GF-D8 (cell line): ENCODE measurements around the gene GALNT5.

Experiments used
- DNase-seq: peaks from one replicate; lab custom pipeline; 2025; lab: John Stamatoyannopoulos, UW

The GALNT5 gene

DNA sequence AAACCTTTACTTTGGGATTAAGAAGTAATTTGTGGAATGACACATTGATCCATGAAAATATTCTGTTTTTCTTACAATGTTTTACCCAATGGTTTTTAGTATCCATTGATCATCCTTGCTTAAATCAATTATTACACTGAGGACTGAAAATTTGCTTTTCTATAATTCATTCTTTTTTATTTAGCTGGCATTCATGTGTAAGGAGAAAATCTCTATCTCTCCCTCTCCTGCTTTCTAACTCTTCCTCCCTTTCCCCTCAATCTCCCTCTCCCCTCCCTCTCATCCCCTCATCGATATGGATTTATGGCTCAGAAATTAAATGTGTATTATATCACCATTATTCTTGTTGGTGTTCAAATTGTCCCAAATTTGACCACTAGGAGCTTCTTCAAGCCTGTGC, 29.7 kb downstream of the GALNT5 start:
- no peak for DNase-seq

DNA sequence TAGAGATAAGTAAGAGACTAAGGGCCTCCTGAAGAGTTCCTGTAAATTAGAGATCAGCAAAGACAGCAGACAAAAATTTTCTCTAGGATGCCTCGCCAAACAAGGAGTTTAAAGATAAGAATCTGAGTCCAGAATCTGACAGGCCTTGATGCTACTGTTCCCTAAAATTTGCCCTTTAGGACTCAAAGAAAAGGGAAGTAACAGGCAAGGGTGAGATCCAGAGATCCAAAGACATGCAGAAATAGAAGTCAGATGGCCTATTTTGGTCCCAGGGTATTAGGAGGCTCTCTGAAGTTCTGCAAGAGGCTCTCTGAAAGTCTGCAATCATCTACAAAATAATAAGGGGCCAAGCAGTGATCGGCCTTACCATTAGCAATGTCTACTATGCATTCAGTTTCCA, 33.0 kb downstream of the GALNT5 start:
- DNase-seq, result no peak

DNA sequence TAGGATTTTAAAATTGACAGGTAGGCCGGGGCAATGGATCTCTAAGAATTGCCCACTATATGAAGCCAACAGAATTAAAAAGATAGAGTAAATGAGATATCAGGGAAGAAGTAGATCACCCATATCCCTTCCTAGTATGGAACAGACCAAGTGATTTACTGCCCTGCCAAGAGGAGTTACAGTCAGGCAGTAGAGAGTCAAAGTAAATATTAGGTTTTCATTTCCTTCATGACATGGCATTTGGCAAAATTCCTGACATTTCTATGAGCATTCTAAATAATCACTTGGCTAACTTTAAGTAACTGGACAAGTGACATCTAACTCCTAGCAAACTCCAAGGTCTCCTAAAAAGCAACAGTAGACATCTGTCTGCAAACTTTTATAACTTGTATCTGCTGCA, 33.5 kb downstream of the GALNT5 start:
- no peak for DNase-seq

DNA sequence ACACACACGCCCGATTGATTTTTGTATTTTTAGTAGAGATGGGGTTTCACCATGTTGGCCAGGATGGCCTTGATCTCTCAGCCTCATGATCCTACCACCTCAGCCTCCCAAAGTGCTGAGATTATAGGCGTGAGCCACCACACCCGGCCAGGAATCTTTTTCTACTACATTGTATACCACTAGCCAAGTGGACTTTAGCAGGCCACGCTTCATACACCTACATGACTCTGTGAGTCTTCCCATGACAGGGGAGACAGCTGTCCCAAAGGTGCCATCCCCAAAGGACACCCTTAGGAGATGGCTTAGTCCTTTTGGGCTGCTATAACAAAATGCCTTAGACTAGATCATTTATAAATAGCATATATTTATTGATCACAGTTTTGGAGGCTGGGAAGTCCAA, 35.3 kb downstream of the GALNT5 start:
- DNase-seq, result no peak

DNA sequence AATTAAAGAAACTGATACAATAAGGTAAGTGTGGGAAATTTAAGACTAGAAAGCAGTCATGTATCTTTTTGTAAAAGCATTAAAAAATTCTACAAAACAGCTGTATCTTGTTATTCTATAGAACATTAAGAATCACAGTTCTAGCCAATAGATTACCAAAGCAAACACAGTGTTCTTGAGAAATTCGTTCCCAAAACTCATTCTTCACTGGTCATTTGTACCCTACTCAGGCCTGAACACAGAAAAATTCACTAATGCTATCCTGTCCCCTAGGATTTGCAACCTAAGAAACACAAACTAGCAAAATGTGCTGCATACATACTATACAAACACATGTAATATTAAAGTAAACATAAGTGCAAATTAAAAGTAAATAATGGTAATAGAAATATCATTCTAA, 39.0 kb downstream of the GALNT5 start:
- DNase-seq, result no peak

DNA sequence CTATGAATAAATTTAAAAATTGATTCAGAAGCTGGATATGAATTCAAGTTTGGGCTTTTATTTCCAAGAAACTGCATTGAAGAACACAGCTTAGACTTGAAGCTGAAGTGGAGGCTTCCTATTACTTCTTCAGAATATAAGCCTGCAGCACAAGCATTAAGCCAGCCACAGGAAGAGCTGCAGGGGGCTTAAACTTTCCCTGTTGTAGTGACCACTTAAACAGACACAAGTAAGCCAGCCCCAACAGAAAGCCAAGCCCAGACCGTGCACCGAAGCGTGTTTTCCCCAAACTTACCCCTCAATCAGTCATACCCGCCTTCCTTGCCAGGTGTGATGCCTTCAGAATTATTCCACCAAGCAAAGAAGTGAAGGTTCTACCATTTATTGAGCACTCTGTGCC, 39.5 kb downstream of the GALNT5 start:
- no peak for DNase-seq

DNA sequence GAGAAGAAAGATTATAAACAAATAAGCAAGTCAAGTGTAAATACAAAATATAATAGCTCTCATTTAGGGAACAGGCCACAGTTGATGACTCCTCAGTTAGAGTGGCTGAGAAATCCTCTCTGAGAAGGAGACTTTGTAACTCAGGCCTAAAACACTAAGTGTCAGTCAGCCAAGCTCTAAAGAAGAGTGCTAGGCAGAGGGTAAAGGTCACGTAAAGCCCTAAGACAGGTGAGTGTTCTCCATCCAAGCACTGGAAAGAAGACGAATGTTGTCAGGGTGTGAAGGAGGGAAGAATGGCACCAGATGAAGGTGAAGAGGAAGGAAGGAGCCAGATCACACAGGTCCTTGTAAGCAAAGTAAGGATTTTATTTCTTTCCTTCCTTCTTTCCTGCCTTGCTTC, 43.8 kb downstream of the GALNT5 start:
- no peak for DNase-seq

DNA sequence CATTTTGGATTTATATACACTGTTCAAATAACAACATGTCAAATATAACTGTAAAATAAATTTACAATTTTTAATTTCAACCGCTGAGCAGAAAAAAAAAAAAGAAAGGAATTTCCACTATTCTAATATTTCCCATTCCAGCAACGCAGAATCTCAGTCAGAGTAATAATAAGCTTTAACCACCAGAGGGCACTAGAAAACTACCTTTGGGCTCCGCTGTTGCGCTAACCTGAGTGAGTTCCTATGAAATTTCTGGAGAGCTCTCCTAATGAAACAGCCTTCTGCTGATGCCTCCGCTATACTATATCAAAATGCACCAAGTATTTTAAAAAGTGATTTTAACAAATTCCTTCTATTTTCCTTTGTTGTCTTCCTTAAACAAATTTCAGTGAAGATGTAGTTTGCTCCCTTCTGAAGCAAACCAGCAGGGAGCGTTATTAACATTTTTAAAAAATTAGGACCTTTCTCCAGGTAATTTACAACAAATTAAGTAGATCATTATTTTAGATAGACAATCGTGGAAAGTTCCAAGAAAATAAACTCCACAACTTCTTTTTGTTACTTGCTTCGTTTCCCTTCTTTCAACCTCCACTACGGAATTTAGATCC, 45.1 kb downstream of the GALNT5 start:
- no peak for DNase-seq

DNA sequence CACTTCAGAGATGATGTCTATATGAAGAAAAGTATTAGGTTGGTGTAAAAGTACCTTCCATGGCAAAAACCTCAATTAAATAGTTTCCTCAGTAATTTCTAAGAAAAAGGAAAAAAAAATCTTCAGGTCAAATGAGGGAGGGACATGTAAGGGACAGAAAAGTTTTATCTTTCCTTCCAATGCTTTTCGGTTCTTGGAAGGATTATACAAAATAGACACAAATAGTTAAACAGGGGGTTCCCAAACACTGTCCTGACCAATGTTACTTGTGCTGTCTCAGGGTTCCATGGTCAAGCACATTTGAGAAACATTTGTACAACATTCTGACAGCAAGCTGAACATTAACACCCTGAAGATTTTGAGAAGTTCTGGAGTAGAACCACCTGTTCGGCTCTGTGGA, 46.1 kb downstream of the GALNT5 start:
- no peak for DNase-seq

DNA sequence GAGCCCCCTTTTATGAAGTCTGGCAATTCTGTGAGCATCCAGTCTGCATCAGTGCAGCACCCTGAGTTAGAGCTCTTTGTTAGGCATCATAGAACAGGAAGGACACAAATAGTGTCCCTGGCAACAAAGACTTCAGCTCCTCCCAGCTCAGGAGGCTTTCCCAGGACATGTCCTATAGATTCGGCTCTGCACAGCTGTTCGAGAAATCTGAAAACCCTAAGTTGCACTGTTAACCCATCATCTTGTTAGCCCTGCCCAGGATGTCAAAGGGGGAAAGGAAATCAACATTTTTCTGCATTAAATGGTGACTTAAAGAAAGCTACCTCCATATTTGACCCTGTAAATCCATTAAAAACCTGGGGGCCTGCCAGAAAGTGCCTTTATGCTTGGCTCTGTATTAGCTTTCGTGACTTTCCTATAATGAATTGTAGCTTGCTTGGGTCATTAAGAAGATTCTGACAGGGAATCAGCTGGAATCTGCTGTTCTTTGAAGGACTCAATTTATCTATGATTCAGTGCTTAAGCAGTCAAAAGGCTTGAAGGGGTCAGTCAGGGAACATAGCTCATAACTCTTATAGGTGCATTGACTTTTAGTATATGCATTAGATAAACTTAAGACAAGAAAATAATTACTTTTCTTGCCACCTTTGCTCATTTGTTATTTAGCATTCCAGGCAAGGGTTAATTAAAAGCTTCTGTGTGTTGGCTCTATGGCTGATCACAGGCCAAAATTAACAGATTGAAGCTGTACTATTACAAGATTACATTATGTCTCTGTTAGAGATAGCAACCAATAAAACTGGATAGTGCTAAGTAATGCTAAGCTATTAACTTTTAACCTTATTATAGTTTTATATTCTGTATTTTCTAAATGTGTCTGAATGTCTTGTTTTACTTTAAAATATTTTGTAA, 47.6 kb downstream of the GALNT5 start:
- DNase-seq, result no peak

DNA sequence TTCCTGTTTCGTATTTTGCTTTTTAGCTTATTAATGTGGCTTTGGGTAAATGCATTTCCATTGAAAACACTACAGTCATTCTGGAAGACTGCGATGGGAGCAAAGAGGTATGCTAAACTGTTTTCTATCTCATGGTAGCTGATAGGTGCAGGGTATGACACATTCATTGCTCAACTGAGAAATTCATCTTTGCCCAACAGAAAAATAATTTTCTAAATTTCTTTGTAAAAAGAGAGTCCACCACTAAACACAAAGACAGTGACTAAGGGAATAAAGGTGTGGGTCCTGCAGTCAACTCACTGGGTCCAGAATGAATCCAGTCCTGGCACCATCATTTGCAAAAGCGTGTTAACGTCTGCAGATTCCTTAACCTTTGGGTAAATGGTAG, 48.2 kb downstream of the GALNT5 start:
- DNase-seq, result no peak

DNA sequence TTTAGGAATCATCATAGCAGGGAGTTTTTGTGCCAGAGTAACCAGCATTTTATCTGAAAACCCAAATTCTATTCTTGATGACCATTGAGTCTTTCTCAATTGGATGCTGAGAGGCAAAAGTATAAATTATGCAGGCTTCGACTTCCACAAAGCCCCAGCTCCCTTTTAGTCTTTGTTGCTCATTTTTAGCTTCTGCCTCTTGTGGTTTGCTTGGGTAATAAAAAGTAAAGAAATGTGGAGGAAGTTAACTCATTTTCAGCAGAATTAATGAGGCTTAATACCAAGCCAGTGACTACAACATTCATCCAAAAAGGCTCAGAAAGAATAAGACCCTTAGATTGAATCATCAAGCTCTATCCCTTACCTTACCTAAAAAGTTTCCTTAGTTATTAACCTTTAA, 49.5 kb downstream of the GALNT5 start:
- DNase-seq, result no peak

DNA sequence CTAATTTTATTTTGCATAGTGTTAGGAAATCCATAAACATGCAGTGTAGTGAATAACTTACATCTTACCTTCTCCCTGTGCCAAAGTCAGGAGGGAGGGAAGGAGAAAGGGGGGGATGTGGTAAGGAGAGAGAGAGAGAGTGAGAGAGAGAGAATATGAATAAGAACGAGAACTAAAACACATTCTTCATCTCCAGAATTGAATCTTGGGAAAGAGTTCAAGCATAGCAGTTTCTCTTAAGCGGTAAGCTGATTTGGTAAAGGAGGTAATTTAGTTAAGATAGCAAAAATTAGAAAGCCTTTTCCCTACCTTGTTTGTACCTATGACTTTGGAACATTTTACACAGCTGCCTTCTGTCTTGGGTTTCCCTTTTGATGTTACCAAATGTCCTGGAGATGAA, 52.4 kb downstream of the GALNT5 start:
- no peak for DNase-seq

DNA sequence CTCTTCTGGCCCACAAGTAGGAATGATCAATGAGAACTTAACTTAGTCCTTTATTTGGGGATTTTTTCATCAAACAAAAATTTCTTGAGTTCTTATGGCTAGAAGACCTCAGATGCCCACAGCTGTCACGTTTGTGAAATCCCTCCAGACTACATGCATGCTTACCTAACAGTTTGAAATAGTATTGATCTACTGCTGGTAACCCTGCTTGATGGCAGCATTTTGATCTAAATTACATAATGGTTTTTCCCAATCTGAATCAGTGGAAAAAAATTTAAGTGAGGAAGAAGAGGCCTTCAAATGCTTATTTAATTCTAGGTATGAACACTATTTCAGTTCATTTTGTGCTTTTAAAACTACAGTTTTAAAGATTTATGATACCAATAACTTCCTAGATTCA, 54.2 kb downstream of the GALNT5 start:
- DNase-seq, result no peak

DNA sequence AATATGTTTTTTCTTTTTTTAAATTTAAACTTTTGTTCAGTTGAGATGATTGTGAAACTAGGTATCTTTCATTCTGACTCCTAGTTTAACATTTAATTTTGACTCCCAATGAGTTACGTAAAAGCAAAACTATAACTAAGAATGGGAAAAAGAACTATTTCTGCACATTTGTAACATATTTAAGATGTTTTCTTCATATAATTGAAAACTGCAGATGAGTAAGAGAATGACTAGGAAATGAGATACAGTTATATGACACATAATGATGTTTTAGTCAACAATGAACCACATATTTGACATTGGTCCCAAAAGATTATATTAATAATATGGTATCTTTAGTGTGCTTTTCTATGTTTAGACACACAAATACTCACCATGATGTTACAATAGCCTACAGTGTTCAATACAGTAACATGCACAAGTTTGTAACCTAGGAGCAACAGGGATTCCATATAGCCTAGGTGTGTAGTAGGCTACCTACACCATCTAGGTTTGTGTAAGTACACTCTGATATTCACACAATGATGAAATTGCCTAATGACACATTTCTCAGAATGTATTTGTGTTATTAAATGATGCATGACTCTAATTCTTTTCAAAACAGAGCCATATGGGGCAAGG, 55.5 kb downstream of the GALNT5 start:
- no peak for DNase-seq

DNA sequence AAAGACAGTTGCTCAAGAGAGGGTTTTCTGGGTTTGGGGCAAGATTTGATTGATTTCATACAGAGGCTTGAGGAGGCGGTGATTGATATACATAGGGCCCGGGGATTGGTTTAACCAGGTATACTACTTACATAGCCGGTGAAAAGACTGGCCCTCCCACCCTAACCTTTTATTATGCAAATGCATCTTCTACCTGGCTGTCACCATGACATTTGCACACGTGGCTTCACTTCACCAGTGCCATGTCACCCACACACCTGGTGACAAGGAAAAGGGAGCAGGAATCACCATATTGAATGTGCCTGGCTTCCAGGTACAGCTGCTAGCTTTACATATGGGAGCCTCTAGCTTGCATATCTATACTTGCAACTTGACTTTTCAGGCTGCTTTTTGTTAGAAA, 58.4 kb downstream of the GALNT5 start:
- DNase-seq, result no peak

DNA sequence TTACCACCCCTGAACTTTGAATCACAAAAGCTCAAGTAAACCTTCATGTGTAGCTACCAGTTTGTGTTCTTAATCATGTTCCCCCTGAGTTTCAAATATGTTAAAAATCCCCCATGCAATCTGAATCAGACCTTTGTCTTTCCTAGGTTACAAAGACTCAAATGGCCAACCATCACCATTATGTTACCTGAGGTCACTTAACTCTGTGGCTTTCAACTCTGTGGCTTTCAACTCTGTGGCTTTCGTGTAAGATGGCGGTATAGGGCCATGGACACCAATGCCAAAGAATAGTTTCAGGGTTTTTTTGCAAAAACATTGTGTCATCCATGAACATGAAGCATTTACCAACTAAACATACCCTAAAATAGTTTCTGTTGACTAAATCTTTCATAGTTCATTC, 61.4 kb downstream of the GALNT5 start:
- DNase-seq, result no peak

DNA sequence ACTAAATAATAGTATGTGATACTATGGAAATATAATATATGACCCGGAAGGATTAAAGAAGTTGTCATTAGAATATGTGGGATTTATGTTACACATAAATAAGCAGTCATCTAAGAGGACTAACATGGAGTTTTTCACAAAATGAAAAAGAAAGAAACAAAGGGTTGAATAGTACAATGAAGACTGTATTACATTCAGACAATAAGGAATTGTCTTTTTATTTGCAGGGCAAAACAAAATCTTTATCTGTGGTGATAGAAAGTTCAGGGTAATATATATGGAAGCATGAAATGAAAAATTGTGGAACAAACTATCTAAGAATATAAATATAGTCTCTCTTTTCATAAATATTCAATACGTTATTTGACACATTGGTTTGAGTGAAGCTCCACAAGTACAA, 62.3 kb downstream of the GALNT5 start:
- no peak for DNase-seq

DNA sequence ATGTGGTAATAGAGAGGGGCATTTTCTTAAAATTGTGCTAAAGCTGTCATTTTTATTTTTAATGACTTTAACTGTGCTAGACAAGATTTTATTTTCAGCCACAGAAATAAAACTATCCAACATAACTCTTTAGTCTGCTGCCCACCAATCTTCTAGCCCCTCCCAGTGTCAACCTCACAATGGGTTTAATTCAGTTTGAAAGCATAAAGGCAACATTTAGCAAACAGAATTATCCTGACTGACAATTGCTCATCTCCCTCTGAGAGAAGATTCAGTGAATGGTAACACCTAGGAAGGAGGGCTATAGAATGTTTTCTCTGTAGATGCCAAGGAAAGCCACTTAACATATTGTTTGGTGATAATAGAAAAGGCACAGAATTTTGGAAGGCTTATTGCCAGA, 62.9 kb downstream of the GALNT5 start:
- DNase-seq, result no peak

DNA sequence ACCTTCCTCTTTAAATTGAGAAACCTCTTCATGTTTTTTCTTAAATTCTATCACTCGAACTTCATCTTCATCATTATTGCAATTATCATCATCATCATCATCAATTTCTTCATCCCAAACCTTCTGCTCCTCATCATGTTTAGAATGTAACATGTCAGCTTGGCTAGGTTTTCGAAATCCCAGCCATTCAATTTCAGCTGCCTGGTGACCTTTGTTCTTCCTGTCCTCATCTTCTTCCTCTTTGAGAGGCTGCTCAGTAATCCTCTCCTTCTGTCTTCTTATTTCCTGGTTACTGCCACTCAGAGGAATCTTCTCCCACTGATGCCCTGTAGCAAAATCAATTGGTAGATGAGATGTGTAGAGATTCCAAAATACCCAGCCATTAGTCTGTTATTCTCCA, 64.0 kb downstream of the GALNT5 start:
- no peak for DNase-seq

DNA sequence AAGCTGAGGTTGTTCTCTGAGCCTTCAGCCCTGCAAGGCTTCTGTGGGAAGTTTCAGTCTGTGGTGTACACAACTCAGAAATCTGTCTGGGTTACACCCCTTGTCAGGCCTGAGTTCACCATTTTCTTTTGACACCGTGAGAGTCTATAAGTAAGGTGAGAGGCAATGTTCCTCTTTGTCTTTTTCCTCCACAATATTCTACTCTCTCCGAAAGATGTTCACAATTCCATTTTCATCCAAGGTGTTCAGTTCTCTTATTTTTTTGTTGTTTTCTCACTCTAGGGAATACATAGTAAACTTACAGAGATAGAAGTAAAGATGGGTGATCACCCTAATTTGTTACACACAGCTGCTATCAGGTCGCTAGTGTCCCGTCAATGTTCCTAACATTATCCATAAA, 64.9 kb downstream of the GALNT5 start:
- no peak for DNase-seq

DNA sequence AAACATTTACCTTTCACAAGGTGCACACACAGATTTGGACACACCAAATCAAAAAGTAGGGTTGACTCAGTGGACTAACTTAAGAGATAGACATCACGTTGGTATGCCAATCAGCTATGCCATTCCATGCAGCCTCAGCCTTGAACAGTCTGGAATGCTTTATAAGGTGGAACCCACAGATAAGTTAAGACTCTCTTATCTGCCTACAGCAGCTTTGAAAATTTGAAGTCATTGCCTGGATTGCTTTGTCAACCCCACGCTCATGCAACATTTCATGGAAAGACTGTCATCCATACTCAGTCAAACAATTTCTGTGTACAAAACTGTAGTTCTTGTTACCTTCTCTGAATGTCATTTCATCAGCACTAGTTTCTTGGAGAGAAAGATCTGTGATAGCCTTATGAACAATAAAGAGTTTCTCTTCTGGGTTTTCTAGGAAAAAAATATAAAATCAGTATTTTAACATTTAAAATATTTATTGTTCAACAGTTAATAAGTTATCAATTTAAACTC, 66.9 kb downstream of the GALNT5 start:
- DNase-seq, result no peak

DNA sequence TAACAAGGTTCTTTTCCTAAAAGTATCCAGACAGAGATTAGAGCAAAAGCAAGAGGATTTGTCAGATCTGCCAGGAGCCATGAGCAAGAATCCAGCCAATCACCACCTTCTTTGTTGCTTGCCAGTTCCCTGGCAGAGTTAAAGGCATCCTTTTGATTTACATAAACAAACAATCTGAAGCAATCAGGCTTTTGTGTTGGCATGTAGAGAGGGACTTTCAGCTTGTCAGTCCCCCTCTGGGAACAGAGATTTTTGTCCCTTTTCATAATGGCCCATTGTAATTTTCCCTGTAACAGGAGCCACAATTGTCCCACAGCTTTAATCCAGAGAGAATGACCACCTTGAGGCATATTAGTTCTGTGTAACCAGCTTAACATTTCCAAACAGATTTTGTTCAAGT, 68.3 kb downstream of the GALNT5 start, which contains the start of gene ERMN:
Gene ERMN (minus strand): TSS at position 39 of the 400 bp plus-strand sequence. CDS start 182 bp downstream, outside the sequence.
- no peak for DNase-seq
